Loucy (cell line): ENCODE data around the gene KATNB1.

Source experiments
- H2AFZ ChIP-seq: fragments of 200-600 bp; sonication (generic); 2 replicates; pipeline ENCODE4 v1.6.0; 2016; ENCODE audit warnings: antibody characterized with exemption, mild to moderate bottlenecking, low read length, moderate library complexity
- H3F3A ChIP-seq: fragments of 200-600 bp; 2 replicates; pipeline ENCODE4 v1.6.0; 2016; ENCODE audit warnings: antibody characterized with exemption, low read depth, mild to moderate bottlenecking
- H3K27me3 ChIP-seq: fragments of 200-600 bp; sonication (generic); 2 replicates; pipeline ENCODE4 v1.6.1; 2014; ENCODE audit warnings: low read length, mild to moderate bottlenecking; ENCODE audit not compliant: insufficient read depth, poor library complexity, severe bottlenecking
- H3K36me3 ChIP-seq: fragments of 200-600 bp; sonication (generic); 2 replicates; pipeline ENCODE4 v1.6.1; 2016; ENCODE audit warnings: low read length; ENCODE audit not compliant: insufficient read depth
- H3K4me1 ChIP-seq: fragments of 200-600 bp; sonication (generic); 2 replicates; pipeline ENCODE4 v1.5.1; 2014; ENCODE audit warnings: low read length, mild to moderate bottlenecking; ENCODE audit not compliant: insufficient read depth, poor library complexity, severe bottlenecking
- H3K4me2 ChIP-seq: fragments of 200-600 bp; sonication (generic); 2 replicates; pipeline ENCODE4 v1.6.0; 2014; ENCODE audit warnings: antibody characterized with exemption, low read length, low read depth, mild to moderate bottlenecking; ENCODE audit not compliant: poor library complexity, severe bottlenecking
- H3K4me3 ChIP-seq: fragments of 200-600 bp; sonication (generic); 2 replicates; pipeline ENCODE4 v1.5.1; 2014; ENCODE audit warnings: low read length, mild to moderate bottlenecking, mixed read lengths; ENCODE audit not compliant: poor library complexity, severe bottlenecking
- H3K79me2 ChIP-seq: fragments of 200-600 bp; sonication (generic); 2 replicates; pipeline ENCODE4 v1.6.1; 2014; ENCODE audit warnings: low read length; ENCODE audit not compliant: insufficient read depth
- H3K9ac ChIP-seq: fragments of 200-600 bp; sonication (generic); 2 replicates; pipeline ENCODE4 v1.6.0; 2014; ENCODE audit warnings: mild to moderate bottlenecking, low read depth, low read length, moderate library complexity; ENCODE audit not compliant: poor library complexity, severe bottlenecking
- H3K9me2 ChIP-seq: fragments of 200-600 bp; sonication (generic); replicated peaks from 2 replicates; pipeline ENCODE4 v1.6.1; 2016; ENCODE audit warnings: low read depth, low read length, mixed read lengths
- H3K9me3 ChIP-seq: fragments of 200-600 bp; sonication (generic); 2 replicates; pipeline ENCODE4 v1.6.1; 2014; ENCODE audit warnings: mild to moderate bottlenecking, antibody characterized with exemption, low read length, low read depth; ENCODE audit not compliant: insufficient read depth
- H4K20me1 ChIP-seq: fragments of 200-600 bp; sonication (generic); 2 replicates; pipeline ENCODE4 v1.6.0; 2014; ENCODE audit warnings: antibody characterized with exemption, low read length, mild to moderate bottlenecking; ENCODE audit not compliant: insufficient read depth, poor library complexity, severe bottlenecking
- EZH2phosphoT487 ChIP-seq: fragments of 200-600 bp; IDR thresholded peaks from 2 replicates; pipeline ENCODE4 v1.6.1; 2018; ENCODE audit warnings: antibody characterized with exemption, mild to moderate bottlenecking, moderate library complexity, borderline replicate concordance
- TF ChIP-seq, protein P1 (sequence below): fragments of 200-600 bp; sonication (generic); conservative IDR thresholded peaks from 2 replicates; pipeline ENCODE4 v1.5.1; 2014; ENCODE audit warnings: mild to moderate bottlenecking, antibody characterized with exemption, low read length

Gene KATNB1

DNA sequence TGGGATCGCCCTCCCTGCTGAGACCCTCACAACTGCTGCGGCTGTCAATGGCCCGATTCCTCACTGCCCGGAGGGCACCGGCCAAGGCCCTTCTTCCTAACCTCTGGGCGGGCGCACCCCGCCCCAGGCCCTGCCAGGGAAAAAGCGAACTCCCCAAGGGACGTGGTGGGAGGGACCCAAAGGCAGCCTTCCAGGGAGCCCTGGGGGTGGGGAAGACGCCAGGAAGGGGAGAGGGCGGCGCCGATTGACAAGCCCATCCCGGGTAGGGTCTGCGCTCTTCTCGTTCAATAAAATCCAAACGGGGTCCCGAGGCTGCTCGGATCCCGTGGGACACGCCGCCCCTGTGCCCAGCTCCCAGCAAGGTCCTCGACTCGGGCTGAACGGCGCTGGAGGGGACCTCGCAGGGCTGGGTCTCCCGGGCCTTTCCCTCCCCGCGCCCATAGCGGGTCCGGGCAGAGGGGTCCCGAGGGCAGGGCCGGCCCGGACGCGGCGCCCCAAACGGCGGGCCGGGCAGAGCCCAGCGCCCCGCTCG, 66.3 kb downstream of the KATNB1 start:
- TF ChIP-seq, protein P1, sequence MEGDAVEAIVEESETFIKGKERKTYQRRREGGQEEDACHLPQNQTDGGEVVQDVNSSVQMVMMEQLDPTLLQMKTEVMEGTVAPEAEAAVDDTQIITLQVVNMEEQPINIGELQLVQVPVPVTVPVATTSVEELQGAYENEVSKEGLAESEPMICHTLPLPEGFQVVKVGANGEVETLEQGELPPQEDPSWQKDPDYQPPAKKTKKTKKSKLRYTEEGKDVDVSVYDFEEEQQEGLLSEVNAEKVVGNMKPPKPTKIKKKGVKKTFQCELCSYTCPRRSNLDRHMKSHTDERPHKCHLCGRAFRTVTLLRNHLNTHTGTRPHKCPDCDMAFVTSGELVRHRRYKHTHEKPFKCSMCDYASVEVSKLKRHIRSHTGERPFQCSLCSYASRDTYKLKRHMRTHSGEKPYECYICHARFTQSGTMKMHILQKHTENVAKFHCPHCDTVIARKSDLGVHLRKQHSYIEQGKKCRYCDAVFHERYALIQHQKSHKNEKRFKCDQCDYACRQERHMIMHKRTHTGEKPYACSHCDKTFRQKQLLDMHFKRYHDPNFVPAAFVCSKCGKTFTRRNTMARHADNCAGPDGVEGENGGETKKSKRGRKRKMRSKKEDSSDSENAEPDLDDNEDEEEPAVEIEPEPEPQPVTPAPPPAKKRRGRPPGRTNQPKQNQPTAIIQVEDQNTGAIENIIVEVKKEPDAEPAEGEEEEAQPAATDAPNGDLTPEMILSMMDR, result no peak
- TF ChIP-seq EZH2phosphoT487, result no peak
- no peaks in the 10 kb centered on the region for H3K79me2 ChIP-seq
- no peaks in the 10 kb centered on the region for H3K9me3 ChIP-seq
- H3F3A ChIP-seq, result no peaks in the 10 kb centered on the region
- no peaks in the 10 kb centered on the region for H3K9me2 ChIP-seq
- H3K9ac ChIP-seq, result no peak overlapping the region
- H3K4me2 ChIP-seq, result peak overlapping the region; percentile 21
- no peaks in the 10 kb centered on the region for H3K36me3 ChIP-seq
- no peak overlapping the region for H2AFZ ChIP-seq
- H3K4me3 ChIP-seq, result no peak overlapping the region
- no peaks in the 10 kb centered on the region for H4K20me1 ChIP-seq
- H3K4me1 ChIP-seq, result peaks cover 39% of the 10 kb centered on the region
- H3K27me3 ChIP-seq, result no peaks in the 10 kb centered on the region

DNA sequence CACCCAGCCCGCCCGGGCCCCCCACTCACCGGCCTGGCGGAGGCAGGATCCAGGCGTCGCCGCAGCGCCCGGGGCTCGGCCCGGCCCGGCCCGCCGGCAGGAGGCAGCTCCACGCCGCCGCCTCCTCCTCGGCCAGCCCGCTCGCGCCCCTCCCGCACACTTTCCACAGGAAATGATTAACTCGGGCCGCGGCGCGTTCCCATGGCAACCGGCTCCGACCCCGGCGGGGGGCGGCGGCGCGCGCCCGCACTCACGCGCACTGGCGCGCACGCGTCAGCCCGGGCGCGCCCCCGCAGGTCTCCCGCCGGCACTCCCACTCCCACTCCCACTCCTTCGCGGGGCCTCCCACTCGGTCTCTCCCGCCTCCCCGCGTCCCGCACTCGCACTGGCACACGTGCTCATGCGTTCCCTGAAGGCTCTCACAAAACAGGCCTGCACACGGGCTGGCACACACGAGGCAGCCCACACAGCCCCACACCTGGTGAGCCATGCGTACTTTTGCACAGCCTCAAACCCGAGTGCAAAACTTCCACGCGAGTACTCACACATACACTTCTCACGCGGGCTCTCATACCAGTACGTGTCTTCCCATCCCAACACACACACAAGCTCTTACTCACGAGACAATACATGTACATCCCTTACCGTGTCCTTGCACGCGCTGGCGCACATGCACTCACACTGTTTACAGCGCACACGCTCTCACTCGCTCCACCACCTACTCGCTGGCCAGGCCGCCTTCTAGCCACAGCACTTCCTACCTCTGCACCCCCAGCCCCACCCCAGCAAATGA, 67.0 kb downstream of the KATNB1 start, which contains the start of gene KIFC3:
KIFC3 (minus strand) TSS at position 151 of the 793 bp plus-strand sequence. CDS start 4,248 bp downstream, outside the sequence.
- H3K4me1 ChIP-seq, result peaks cover 44% of the 10 kb centered on the region
- H3K79me2 ChIP-seq, result no peaks in the 10 kb centered on the region
- peak within 1 kb of the TSS; percentile 30; the same call in 1 of the 2 replicates for H2AFZ ChIP-seq
- H3K9me3 ChIP-seq, result no peaks in the 10 kb centered on the region
- no peaks in the 10 kb centered on the region for H3K9me2 ChIP-seq
- H3K4me2 ChIP-seq, result peak within 1 kb of the TSS; percentile 41
- H3K27me3 ChIP-seq, result no peaks in the 10 kb centered on the region
- no peaks in the 10 kb centered on the region for H3K36me3 ChIP-seq
- no peak for TF ChIP-seq EZH2phosphoT487
- TF ChIP-seq, protein P1, result no peak
- H3K4me3 ChIP-seq, result peak within 1 kb of the TSS; percentile 48
- no peak within 1 kb of the TSS for H3K9ac ChIP-seq
- H4K20me1 ChIP-seq, result no peaks in the 10 kb centered on the region
- no peaks in the 10 kb centered on the region for H3F3A ChIP-seq

DNA sequence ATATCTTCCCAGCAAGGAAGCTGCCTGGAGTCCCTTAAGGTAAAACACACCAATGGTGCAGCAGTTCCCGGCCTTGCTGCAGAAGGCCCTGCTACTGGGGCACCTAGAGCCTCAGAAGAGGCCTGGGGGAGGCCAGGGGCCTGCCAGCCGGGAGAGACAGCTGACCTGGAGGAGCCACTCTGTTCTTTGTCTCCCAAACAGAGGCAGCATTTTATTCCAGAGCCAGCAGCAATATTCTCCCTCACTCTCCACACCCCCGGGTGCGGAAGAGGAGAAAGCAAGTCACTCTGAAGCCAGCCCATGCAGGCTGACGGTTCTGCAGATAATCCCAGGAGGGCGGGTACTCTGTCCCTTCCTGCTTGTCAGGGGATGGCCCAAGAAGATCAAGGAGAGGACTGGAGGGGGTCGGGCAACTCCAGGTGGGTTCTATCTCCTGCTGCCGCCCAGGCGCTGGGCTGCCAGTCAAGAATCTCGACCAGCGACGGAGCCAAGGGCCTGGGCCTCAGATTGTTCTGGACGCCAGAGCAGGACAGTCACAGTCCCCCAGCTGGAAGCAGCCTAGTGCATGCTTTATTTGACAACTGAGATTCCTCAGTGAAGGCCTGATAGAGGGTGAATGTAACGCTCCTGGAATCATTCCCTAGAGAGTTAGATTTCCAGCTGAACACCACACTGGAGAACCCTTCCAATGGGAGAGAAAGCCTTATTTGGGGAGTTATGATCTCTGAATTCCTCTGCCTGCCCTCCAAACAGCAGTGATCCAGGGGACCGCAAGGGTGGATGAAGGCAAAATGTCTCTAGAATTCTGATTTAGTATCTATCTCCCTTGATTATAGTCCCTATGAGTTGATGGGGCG, 67.8 kb downstream of the KATNB1 start:
- Histone ChIP-seq H3K27me3 (no peaks in the 10 kb centered on the region), H3K79me2 (no peaks in the 10 kb centered on the region), H3K9me3 (no peaks in the 10 kb centered on the region), H3K4me1 (peaks cover 51% of the 10 kb centered on the region), H3K4me3 (no peak overlapping the region), H3F3A (no peaks in the 10 kb centered on the region; the same call in 1 of the 2 replicates), H2AFZ (0 out of 2 replicates have a peak overlapping the region, but pooled peaks have one; percentile 30), H3K9ac (no peak overlapping the region), H3K36me3 (no peaks in the 10 kb centered on the region), H3K9me2 (no peaks in the 10 kb centered on the region), H4K20me1 (no peaks in the 10 kb centered on the region), H3K4me2 (no peak overlapping the region)
- no peak for TF ChIP-seq EZH2phosphoT487
- TF ChIP-seq, protein P1, result no peak
